ENCODE measurements around the gene MAPKAPK2. TPM values are rescaled to one million over a fixed set of nuclear protein-coding genes. Genes with fewer than 3 reads are reported as not detected.

Gene MAPKAPK2
- total RNA-seq, 1 donor from 2014 or later, result 35.3 TPM

DNA sequence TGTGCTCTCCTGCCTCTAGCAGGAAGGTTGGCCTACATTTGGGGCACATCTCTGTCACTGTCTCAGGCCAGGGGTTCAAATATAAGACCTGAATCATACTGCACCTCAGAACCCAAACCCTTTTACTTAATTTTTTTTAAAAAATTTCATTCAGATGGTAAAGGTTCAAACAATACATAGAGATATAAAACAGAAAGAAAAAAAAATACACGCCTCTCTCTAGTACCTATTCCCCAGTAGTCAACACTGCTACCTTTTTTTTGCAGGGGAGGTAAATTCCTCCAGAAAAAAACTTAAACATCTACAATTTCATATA, 32.9 kb downstream of the MAPKAPK2 start:
- H3K36me3 ChIP-seq, result no peaks in the 10 kb centered on the region
- intact Hi-C loops (cut with DNase I), result no loop called here
- TF ChIP-seq, protein P1, sequence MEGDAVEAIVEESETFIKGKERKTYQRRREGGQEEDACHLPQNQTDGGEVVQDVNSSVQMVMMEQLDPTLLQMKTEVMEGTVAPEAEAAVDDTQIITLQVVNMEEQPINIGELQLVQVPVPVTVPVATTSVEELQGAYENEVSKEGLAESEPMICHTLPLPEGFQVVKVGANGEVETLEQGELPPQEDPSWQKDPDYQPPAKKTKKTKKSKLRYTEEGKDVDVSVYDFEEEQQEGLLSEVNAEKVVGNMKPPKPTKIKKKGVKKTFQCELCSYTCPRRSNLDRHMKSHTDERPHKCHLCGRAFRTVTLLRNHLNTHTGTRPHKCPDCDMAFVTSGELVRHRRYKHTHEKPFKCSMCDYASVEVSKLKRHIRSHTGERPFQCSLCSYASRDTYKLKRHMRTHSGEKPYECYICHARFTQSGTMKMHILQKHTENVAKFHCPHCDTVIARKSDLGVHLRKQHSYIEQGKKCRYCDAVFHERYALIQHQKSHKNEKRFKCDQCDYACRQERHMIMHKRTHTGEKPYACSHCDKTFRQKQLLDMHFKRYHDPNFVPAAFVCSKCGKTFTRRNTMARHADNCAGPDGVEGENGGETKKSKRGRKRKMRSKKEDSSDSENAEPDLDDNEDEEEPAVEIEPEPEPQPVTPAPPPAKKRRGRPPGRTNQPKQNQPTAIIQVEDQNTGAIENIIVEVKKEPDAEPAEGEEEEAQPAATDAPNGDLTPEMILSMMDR (IDR thresholded peaks at IDR 0.05), result no peak
- H3K4me3 ChIP-seq, result no peak overlapping the region
- peaks cover 0 to 30% of the 10 kb centered on the region in 2 donors for H3K4me1 ChIP-seq
- H3K27ac ChIP-seq, result no peak overlapping the region
- no peaks in the 10 kb centered on the region for H3K27me3 ChIP-seq
- no peaks in the 10 kb centered on the region for H3K9me3 ChIP-seq
- DNase-seq (ENCODE audit: low spot score in 2 of 2), result no peak

DNA sequence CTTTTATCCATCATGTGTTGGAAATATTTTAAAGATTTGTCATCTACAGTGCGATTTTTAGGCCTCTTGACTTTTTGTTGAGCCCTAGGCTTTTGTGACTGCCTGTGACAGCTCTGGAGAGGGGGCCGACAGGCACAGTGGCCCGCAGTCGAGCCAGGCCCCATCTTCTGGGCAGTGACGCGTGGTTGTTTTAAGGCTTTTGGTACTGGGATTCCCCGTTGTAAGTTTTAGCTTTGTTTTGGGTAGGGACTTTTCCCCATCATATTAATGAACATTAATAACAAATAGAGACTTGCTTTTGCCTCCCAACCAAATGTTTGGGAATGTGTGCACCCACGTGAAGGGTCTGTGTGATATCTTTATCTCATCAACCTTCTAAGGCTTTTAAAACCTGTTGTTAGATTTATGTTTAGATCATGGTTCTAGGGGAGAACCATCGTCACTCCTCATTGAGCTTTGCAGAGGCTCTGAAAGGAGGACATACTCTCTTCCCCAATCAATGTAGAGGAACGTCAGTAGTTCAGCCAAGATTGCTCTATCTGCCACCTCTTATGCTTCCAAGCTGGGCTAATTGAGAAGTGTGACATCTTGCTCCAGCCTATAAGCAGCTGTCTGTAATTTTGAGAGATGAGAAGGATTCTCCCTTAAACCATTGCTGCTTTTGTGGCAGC, 34.6 kb downstream of the MAPKAPK2 start:
- intact Hi-C loops (cut with DNase I), result no loop called here
- H3K4me1 ChIP-seq, result peaks cover 6 to 34% of the 10 kb centered on the region in 2 donors

DNA sequence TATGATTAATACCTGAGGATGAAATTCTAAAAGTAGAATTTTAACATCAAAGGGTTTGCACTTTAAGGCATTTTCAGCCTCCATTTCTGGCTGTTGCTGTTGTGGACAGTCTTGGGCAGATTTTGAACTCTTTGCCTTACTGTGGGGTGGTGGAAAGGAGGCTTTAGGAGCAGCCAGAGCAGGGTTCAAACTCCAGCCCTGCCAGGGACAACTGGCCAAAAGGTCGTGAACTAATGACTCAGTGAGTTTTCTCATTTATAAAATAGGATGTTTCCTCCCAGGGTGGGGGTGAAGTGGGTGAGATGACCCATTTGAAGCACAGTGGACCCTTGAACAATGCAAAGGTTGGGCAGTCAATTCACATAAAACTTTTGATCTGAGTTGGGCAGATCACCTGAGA, 36.7 kb downstream of the MAPKAPK2 start:
- intact Hi-C loops (cut with DNase I), result loop anchor here (5.0 kb wide), 1 partner anchor 219 kb away; no protein-coding TSS in a partner anchor
- Histone ChIP-seq H3K4me3 (no peak overlapping the region), H3K9me3 (no peaks in the 10 kb centered on the region), H3K27ac (no peak overlapping the region), H3K36me3 (no peaks in the 10 kb centered on the region), H3K4me1 (peaks cover 13 to 39% of the 10 kb centered on the region in 2 donors), H3K27me3 (no peaks in the 10 kb centered on the region)
- DNase-seq (ENCODE audit: low spot score in 2 of 2), result no peak
- TF ChIP-seq, protein P1 (IDR thresholded peaks at IDR 0.05), result no peak

More for the DNA sequence above, 34.6 kb downstream of the MAPKAPK2 start:
- DNase-seq (ENCODE audit: low spot score in 2 of 2), result no peak
- Histone ChIP-seq H3K27me3 (no peaks in the 10 kb centered on the region), H3K4me3 (no peak overlapping the region), H3K36me3 (no peaks in the 10 kb centered on the region), H3K9me3 (no peaks in the 10 kb centered on the region), H3K27ac (no peak overlapping the region)
- TF ChIP-seq, protein P1 (IDR thresholded peaks at IDR 0.05), result no peak

DNA sequence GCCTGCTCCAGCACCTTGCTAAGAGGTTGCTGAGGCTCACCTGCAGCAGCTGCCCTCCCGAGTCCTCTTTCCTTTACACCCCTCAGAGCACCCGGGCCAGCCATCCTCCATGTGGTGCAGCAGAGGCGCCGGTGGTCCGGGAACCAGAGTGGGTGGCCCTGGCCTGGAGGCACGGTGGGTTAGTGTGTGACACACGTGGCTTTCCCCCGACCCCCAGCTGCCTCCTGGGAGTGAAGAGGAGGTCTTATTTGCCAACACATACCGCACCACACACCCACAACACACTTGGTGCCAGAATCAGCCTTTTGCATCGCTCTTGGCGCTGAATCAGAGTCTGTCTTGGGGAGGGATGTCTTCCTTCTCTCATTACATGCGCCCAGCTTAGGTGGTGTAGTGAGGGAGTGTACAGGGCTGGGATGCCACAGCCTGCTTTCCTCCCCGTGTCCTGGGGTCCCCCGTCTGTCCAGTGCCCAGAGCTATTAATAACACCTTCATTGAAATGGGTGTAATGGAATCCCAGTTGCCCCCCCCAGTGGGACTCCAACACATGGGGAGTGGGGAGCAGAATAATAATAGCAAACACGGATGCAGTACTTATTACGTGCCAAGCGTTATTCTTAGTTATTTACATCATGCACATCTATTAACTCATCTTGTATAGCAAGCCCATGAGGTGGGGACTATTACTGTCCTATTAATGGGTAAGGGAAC, 38.2 kb downstream of the MAPKAPK2 start:
- Histone ChIP-seq H3K9me3 (no peaks in the 10 kb centered on the region), H3K27me3 (no peaks in the 10 kb centered on the region), H3K4me3 (peak overlapping the region in 1 of 2 donors; percentile 27), H3K36me3 (no peaks in the 10 kb centered on the region), H3K4me1 (peaks cover 17 to 43% of the 10 kb centered on the region in 2 donors), H3K27ac (peak overlapping the region; percentile 84 to 85)
- no peak for DNase-seq (ENCODE audit: low spot score in 2 of 2)
- intact Hi-C loops (cut with DNase I), result loop anchor here (2.0 to 5.0 kb wide), 3 partner anchors 30 to 221 kb away; partner anchors contain the start of gene MAPKAPK2
- TF ChIP-seq, protein P1 (IDR thresholded peaks at IDR 0.05), result no peak

DNA sequence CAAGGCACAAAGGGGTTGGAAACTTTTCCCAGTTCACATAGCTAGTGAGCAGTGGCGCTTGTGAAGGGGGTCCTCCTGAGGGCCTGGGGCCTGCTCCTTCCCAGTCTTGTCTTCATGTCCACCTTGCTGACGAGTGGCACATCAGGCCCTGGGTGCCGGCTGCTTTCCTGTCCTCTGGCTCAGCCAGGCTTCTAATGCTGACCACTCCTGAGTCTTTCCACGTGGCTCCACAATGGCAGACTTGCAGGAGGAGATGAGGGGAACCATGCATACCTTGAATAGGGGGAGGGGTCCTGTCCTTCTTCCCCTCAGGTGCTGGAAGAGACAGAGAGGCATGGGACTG, 38.7 kb downstream of the MAPKAPK2 start:
- no peaks in the 10 kb centered on the region for H3K36me3 ChIP-seq
- H3K4me3 ChIP-seq, result peak overlapping the region in 1 of 2 donors; percentile 27
- H3K9me3 ChIP-seq, result no peaks in the 10 kb centered on the region
- peaks cover 20 to 47% of the 10 kb centered on the region in 2 donors for H3K4me1 ChIP-seq
- DNase-seq (ENCODE audit: low spot score in 2 of 2), result no peak
- intact Hi-C loops (cut with DNase I), result loop anchor here (2.0 to 5.0 kb wide), 3 partner anchors 31 to 221 kb away; partner anchors contain the start of gene MAPKAPK2
- no peaks in the 10 kb centered on the region for H3K27me3 ChIP-seq
- H3K27ac ChIP-seq, result peak overlapping the region; percentile 84 to 85
- TF ChIP-seq, protein P1 (IDR thresholded peaks at IDR 0.05), result no peak
